OCI-LY3 (cell line): ENCODE data around the gene LIX1.

ENCODE experiments used
- CTCF ChIP-seq: fragments of 200-600, 300-600 bp; sonication (generic); IDR thresholded peaks from 2 replicates; pipeline ENCODE4 v1.5.1; 2014; ENCODE audit warnings: antibody characterized with exemption, low read length, low read depth
- EZH2phosphoT487 ChIP-seq: fragments of 200-600 bp; shearing (Covaris generic); IDR thresholded peaks from 2 replicates; pipeline ENCODE4 v1.6.1; 2018; ENCODE audit warnings: antibody characterized with exemption, mixed run types, low read depth

- no peak for TF ChIP-seq CTCF
- no peak for TF ChIP-seq EZH2phosphoT487
These were observed 56.8 kb downstream of the LIX1 start for GRCh38 chr5:97085459-97086181.
